NCI-H146 (cell line): Measurements from ENCODE around the gene RTP1.

Source experiments
- DNase-seq: peaks from one replicate; lab custom pipeline; 2025; lab: John Stamatoyannopoulos, UW

RTP1 gene

DNA sequence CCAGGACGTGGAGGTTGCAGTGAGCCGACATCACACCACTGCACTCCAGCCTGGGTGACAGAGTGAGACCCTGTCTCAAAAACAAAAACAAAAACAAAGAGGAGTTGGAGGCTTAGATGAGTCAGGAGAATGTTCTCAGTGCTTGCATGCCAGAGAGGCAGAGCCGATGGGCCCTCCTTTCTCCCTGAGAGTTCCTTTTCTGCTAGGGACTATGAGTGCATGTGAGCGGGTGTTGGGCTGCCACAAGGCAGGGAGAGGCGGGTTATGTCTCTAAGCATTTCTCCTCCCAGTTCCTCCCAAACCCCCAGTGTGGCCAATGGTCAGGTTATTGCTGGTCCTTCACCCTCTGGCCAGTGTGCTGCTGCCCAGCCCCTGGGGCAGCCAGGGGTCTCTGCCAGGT lies 45.1 kb downstream of the RTP1 start:
- DNase-seq = no peak

DNA sequence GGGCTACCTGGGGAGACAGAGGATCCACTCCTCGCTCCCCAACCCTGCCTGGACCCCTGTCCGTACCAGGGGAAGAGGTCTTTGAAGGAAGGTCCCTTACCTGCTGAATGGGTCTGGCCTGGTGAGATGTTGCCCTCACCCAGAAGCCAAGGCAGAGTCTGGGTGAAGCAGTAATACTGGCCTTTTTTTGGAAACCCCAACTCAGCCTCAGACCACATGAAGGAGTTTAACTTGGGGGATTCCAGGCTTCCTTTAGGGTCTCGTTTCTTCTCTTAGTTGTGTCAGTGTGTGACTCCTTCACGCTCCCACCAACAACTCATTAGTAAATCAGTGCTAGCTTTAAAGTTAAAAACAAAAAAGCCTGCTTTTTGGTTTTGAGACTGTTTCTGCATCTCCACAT lies 45.6 kb downstream of the RTP1 start:
- no peak for DNase-seq

DNA sequence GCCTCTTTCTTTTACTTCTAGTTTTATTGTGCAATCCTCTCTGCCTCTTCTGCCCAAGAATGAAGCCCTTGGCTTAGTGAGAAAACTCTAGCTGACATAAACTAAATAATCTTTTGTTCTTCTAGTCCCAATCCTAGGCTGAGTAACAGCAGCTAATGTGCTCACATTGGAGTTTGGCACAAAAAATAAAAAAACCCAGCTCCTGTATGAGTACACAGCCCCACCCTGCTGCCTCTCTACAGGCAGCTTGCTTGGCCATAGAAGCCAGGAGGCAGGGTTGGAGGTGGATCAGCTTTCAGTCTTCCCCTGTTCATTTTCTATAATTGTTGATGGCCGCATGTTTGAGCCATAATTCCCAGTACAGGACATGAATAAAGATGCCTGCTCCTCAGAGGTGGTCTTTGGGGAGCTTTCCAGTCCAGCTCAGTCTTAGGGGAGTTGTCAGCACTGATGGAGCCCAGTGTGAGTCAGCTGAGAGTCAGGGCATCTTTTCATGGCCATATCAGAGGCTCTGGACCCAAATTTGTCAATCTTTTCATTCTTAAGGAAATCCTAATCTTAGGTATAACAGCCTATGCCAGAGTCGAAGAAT lies 46.7 kb downstream of the RTP1 start:
- no peak for DNase-seq

DNA sequence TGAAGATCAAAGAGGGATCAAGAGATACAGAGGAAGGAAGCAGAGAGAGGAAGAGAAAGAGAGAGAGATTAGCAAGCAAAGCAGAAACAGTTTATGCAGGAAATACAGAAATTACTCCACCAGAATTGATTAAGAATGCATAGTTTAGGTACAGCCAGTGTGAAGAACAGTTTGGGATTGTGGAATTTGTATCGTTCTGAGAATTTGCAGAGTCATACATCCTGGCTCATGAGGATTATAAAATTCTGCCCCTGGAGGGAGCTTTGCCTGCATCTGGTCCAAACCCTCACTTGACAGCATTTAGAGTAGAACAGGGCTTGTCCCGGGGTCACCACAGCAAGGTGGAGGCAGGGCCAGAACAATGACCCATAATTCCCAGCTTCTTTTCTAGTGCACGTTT lies 50.1 kb downstream of the RTP1 start:
- DNase-seq = no peak
